PC-3 (cell line): ENCODE data around the gene FBXW9. TPM values are rescaled to one million over a fixed set of nuclear protein-coding genes. Genes with fewer than 3 reads are reported as not detected.

Experiments used
- ATAC-seq: fragments of 200-7000 bp; cut with Tn5 transposase; 2 replicates; pipeline ENCODE4 v1.9.1; 2020; ENCODE audit warnings: mild to moderate bottlenecking, moderate library complexity
- BruUV-seq: library from RNA; stranded (reverse); fragments of 400-500 nt; replicated peaks from 2 replicates; lab custom pipeline; 2021; lab: Mats Ljungman, UMichigan
- CTCF ChIA-PET: fragments of 300-600 bp; sonication (Branson Sonifier 250); formaldehyde crosslinking; loops from one replicate; lab custom pipeline; 2022; ENCODE audit warnings: antibody characterized with exemption; lab: Charles Lee
- POLR2A ChIA-PET: fragments of 300-600 bp; sonication (Branson Sonifier 250); formaldehyde crosslinking; loops from one replicate; lab custom pipeline; 2022; ENCODE audit warnings: antibody characterized with exemption; ENCODE audit not compliant: unreplicated experiment; lab: Charles Lee
- DNase-seq: peaks from one replicate; pipeline ENCODE4 v3.0.0-alpha.2; 2015
- H2AFZ ChIP-seq: fragments of 300-600 bp; sonication (generic); 2 replicates; pipeline ENCODE4 v1.6.0; 2016; ENCODE audit warnings: antibody characterized with exemption, low read length
- H3F3A ChIP-seq: fragments of 300-600 bp; sonication (generic); one replicate; pipeline ENCODE4 v1.6.0; 2017; ENCODE audit warnings: antibody characterized with exemption, low read length, control low read depth, mild to moderate bottlenecking; ENCODE audit not compliant: unreplicated experiment
- H3K27ac ChIP-seq: fragments of 300-600 bp; sonication (generic); 2 replicates; pipeline ENCODE4 v1.5.1; 2016; ENCODE audit warnings: mild to moderate bottlenecking, low read length
- H3K27me3 ChIP-seq: fragments of 300-600 bp; sonication (generic); 2 replicates; pipeline ENCODE4 v1.6.1; 2016; ENCODE audit warnings: low read length, mixed read lengths
- H3K36me3 ChIP-seq: fragments of 300-600 bp; sonication (generic); 2 replicates; pipeline ENCODE4 v1.6.1; 2016; ENCODE audit warnings: low read depth, mixed run types, low read length, mixed read lengths
- H3K4me1 ChIP-seq: fragments of 300-600 bp; sonication (generic); 2 replicates; pipeline ENCODE4 v1.5.1; 2016; ENCODE audit warnings: low read length; ENCODE audit not compliant: insufficient read depth
- H3K4me2 ChIP-seq: fragments of 300-600 bp; sonication (generic); 2 replicates; pipeline ENCODE4 v1.6.0; 2016; ENCODE audit warnings: low read length
- H3K4me3 ChIP-seq: fragments of 300-600 bp; sonication (generic); 2 replicates; pipeline ENCODE4 v1.5.1; 2016; ENCODE audit warnings: mild to moderate bottlenecking, low read length, mixed read lengths
- H3K79me2 ChIP-seq: fragments of 300-600 bp; sonication (generic); 2 replicates; pipeline ENCODE4 v1.6.1; 2017; ENCODE audit warnings: low read length, mixed read lengths
- H3K9ac ChIP-seq: fragments of 300-600 bp; sonication (generic); 2 replicates; pipeline ENCODE4 v1.6.0; 2016; ENCODE audit warnings: mild to moderate bottlenecking, low read length
- H3K9me2 ChIP-seq: fragments of 300-600 bp; sonication (generic); replicated peaks from 2 replicates; pipeline ENCODE4 v1.6.1; 2016; ENCODE audit warnings: mixed run types, low read length, mixed read lengths
- H3K9me3 ChIP-seq: fragments of 300-600 bp; sonication (generic); 2 replicates; pipeline ENCODE4 v1.6.1; 2016; ENCODE audit warnings: low read length, mixed read lengths
- H4K20me1 ChIP-seq: fragments of 300-600 bp; sonication (generic); 2 replicates; pipeline ENCODE4 v1.6.1; 2016; ENCODE audit warnings: low read length, mixed read lengths
- EZH2 ChIP-seq: fragments of 300-600 bp; sonication (generic); IDR thresholded peaks from one replicate; pipeline ENCODE4 v1.6.1; 2017; ENCODE audit warnings: antibody characterized with exemption, mild to moderate bottlenecking, low read length; ENCODE audit not compliant: unreplicated experiment
- EZH2phosphoT487 ChIP-seq: fragments of 300-600 bp; sonication (generic); IDR thresholded peaks from 2 replicates; pipeline ENCODE4 v1.6.1; 2018; ENCODE audit warnings: mild to moderate bottlenecking, antibody characterized with exemption, low read length, borderline replicate concordance
- intact Hi-C: fragments of 100-400 bp; cut with micrococcal nuclease; formaldehyde crosslinking; loops from 2 replicates; pipeline ENCODE4 v1.9.0; 2023
- total RNA-seq: library from RNA; depleted of rRNA; stranded (reverse); fragments of >200 nt; gene quantifications from 2 replicates; pipeline ENCODE4 v1.2.3, GENCODE V29; 2014
- TF ChIP-seq, protein P1 (sequence below): fragments of 300-600 bp; sonication (generic); conservative IDR thresholded peaks from 2 replicates; pipeline ENCODE4 v1.5.1; 2017; ENCODE audit warnings: antibody characterized with exemption, low read depth, mild to moderate bottlenecking, low read length

Gene FBXW9
- total RNA-seq, 1 experiment from 2014 or later: 27.5 TPM

DNA sequence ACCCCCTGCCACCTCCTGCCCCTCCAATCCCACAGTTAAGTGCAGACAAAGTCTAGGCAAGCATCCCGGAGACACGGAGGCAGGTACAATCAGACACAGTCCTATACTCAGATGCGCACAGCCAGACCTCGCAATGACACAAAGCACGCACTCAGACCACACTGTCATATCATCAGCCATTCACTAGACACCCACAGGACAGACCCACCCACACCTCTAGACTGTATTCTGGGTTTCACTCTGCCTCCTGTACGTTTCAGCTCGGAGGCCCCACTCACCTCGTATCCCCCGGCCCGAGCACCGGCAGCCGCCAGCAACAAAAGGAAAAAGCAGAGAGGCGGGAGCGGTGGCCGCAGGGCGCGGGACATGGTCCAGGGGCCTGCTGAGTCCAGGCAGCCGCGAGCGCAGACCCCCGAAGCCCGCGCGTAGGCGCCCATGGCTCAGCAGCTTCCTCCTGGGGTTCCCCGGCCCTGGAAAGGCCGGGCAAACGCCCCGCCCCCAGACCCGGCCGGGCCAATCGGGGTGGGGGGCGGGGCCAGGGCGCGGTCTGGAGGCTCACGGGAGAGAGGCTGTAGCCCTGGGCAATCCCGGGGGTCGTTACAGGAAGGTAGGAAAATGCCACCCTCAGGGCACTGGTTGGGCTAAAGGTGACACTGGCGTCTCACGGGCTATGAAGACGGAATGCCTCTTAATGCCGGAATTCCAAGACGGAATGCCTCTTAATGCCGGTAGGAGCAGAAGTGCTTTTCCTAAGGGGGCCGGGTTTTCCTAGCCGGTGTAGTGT lies 30.0 kb downstream of the FBXW9 start, which contains the start of the genes MAN2B1 and WDR83:
Gene MAN2B1, minus strand, starts transcription at position 478 of the 784 bp plus-strand sequence. Its CDS starts 41 bp downstream, at position 437.
Gene WDR83, plus strand, starts transcription at position 543 of the 784 bp plus-strand sequence. CDS start 2,984 bp downstream, outside the sequence.
- CTCF ChIA-PET: no interaction called here
- POLR2A ChIA-PET: interaction anchor here (0.6 kb wide), 1 partner anchor 383 kb away, joined by 4 read pairs; no protein-coding TSS in a partner anchor
- no peaks in the 10 kb centered on the region for H4K20me1 ChIP-seq
- H3K4me2 ChIP-seq: peak within 1 kb of the TSS; percentile 93
- H3K9ac ChIP-seq: peak within 1 kb of the TSS; percentile 80
- peaks cover 32% of the 10 kb centered on the region for H3K4me1 ChIP-seq
- ATAC-seq (peak; percentile 80), DNase-seq (peak; percentile 85)
- peak within 1 kb of the TSS; percentile 90 for H2AFZ ChIP-seq
- peaks cover 52% of the 10 kb centered on the region for H3K79me2 ChIP-seq
- H3K9me3 ChIP-seq: no peaks in the 10 kb centered on the region
- H3K4me3 ChIP-seq: peak within 1 kb of the TSS; percentile 88
- no peaks in the 10 kb centered on the region for H3F3A ChIP-seq
- H3K9me2 ChIP-seq: no peaks in the 10 kb centered on the region
- BruUV-seq: no TSS peak
- TF ChIP-seq EZH2 (no peak), EZH2phosphoT487 (no peak)
- TF ChIP-seq, protein P1, sequence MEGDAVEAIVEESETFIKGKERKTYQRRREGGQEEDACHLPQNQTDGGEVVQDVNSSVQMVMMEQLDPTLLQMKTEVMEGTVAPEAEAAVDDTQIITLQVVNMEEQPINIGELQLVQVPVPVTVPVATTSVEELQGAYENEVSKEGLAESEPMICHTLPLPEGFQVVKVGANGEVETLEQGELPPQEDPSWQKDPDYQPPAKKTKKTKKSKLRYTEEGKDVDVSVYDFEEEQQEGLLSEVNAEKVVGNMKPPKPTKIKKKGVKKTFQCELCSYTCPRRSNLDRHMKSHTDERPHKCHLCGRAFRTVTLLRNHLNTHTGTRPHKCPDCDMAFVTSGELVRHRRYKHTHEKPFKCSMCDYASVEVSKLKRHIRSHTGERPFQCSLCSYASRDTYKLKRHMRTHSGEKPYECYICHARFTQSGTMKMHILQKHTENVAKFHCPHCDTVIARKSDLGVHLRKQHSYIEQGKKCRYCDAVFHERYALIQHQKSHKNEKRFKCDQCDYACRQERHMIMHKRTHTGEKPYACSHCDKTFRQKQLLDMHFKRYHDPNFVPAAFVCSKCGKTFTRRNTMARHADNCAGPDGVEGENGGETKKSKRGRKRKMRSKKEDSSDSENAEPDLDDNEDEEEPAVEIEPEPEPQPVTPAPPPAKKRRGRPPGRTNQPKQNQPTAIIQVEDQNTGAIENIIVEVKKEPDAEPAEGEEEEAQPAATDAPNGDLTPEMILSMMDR: no peak
- H3K27me3 ChIP-seq: no peaks in the 10 kb centered on the region
- H3K36me3 ChIP-seq: peaks cover 12% of the 10 kb centered on the region; the same call in 1 of the 2 replicates
- intact Hi-C loops: loop anchor here (2.0 kb wide), 1 partner anchor 56 kb away; the partner anchor contains the start of genes ZNF490 and ZNF791
- H3K27ac ChIP-seq: no peak within 1 kb of the TSS

DNA sequence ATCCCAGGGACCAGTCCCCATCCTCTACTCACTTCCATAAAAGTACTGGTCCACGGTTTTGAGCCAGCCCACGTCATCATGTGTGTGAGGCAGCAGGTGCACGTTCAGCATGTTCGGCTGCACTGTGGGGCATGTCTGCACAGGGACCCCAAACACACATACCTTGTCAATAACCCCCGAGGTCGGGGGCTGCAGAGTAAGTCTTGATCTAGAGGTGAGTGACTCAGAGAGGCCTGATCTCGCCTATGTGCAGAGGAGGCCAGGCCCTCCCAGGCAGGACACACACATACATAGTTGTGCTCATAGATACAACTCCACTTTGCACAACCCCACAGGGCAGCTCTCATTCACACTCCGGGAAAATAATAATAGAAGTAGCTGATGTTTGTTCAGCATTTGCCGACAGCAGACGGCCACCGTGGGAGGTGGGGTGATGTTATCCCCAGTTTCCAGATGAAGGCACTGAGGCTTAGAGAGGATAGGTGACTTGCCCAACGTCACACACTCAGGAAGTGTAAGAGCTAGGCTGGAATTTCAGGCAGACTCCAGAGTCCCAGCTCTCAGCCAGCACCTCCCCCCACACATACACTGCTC lies 30.7 kb downstream of the FBXW9 start:
- intact Hi-C loops: loop anchor here (2.0 kb wide), 1 partner anchor 55 kb away; the partner anchor contains the start of genes ZNF490 and ZNF791
- Histone ChIP-seq H3K27ac (no peak overlapping the region), H3K9ac (peak overlapping the region; percentile 80), H3K9me3 (no peaks in the 10 kb centered on the region), H2AFZ (peak overlapping the region; percentile 90), H3K27me3 (no peaks in the 10 kb centered on the region), H3F3A (no peaks in the 10 kb centered on the region), H3K36me3 (peaks cover 18% of the 10 kb centered on the region), H3K4me3 (peak overlapping the region; percentile 88), H4K20me1 (no peaks in the 10 kb centered on the region), H3K79me2 (peaks cover 50% of the 10 kb centered on the region), H3K4me2 (peak overlapping the region; percentile 93), H3K9me2 (no peaks in the 10 kb centered on the region), H3K4me1 (peaks cover 31% of the 10 kb centered on the region)
- POLR2A ChIA-PET: interaction anchor here (0.6 kb wide), 2 partner anchors 214 to 382 kb away, joined by 3 to 4 read pairs; no protein-coding TSS in a partner anchor
- TF ChIP-seq EZH2phosphoT487 (no peak), EZH2 (no peak)
- TF ChIP-seq, protein P1: no peak
- no peak for DNase-seq
- peak; percentile 12 for ATAC-seq
- no TSS peak for BruUV-seq
- CTCF ChIA-PET: no interaction called here
